GM12875 (cell line): ENCODE results near the gene GRAMD1B.

ENCODE experiments used
- H3K4me3 ChIP-seq: one replicate; pipeline ENCODE4 v1.5.1; 2011; ENCODE audit warnings: low read depth, low read length, control low read depth
- CTCF ChIP-seq: IDR thresholded peaks from 2 replicates; pipeline ENCODE4 v1.5.1; 2011; ENCODE audit warnings: low read depth, mild to moderate bottlenecking, control low read depth, inconsistent platforms, low read length, moderate library complexity, borderline replicate concordance; ENCODE audit not compliant: insufficient read depth

GRAMD1B gene

GRCh38 chr11:123434911-123435310, 4.8 kb downstream of the GRAMD1B start:
- TF ChIP-seq CTCF = no peak
- H3K4me3 ChIP-seq = no peak overlapping the region

- no peak overlapping the region for H3K4me3 ChIP-seq
- no peak for TF ChIP-seq CTCF
These were observed 7.3 kb downstream of the GRAMD1B start for GRCh38 chr11:123437236-123437979.

- TF ChIP-seq CTCF = no peak
- no peak overlapping the region for H3K4me3 ChIP-seq
These were observed 8.1 kb downstream of the GRAMD1B start for GRCh38 chr11:123438131-123438627.

GRCh38 chr11:123439616-123440015, 9.5 kb downstream of the GRAMD1B start:
- no peak for TF ChIP-seq CTCF
- no peak overlapping the region for H3K4me3 ChIP-seq

GRCh38 chr11:123441161-123441560, 11.1 kb downstream of the GRAMD1B start:
- H3K4me3 ChIP-seq = no peak overlapping the region
- TF ChIP-seq CTCF = no peak

- no peak for TF ChIP-seq CTCF
- no peak overlapping the region for H3K4me3 ChIP-seq
These were observed 14.0 kb downstream of the GRAMD1B start for GRCh38 chr11:123443851-123444623.
